ENCODE measurements around the gene C10orf53.

Gene C10orf53

GRCh38 chr10:49735161-49735560, 55.7 kb downstream of the C10orf53 start:
- ATAC-seq, result no peak
- TF ChIP-seq ZNF70 (CRISPR knock-in tag; IDR thresholded peaks at IDR 0.05), result no peak
- TF ChIP-seq BACH2 (CRISPR knock-in tag; IDR thresholded peaks at IDR 0.05; ENCODE audit: borderline replicate concordance), result no peak

- TF ChIP-seq TCF4 (CRISPR knock-in tag; IDR thresholded peaks at IDR 0.05; ENCODE audit: borderline replicate concordance), result no peak
- no peak for TF ChIP-seq ZC3H10 (CRISPR knock-in tag; IDR thresholded peaks at IDR 0.05)
- no peak for TF ChIP-seq CSRNP3 (CRISPR knock-in tag; IDR thresholded peaks at IDR 0.05)
- TF ChIP-seq ZFP3 (CRISPR knock-in tag; IDR thresholded peaks at IDR 0.05), result no peak
- no peak for TF ChIP-seq RARB (CRISPR knock-in tag; IDR thresholded peaks at IDR 0.05)
- TF ChIP-seq ISL1 (CRISPR knock-in tag; IDR thresholded peaks at IDR 0.05), result no peak
- TF ChIP-seq PPARA (CRISPR knock-in tag; IDR thresholded peaks at IDR 0.05; ENCODE audit: borderline replicate concordance), result no peak
- no peak for TF ChIP-seq PATZ1 (CRISPR knock-in tag; IDR thresholded peaks at IDR 0.05; ENCODE audit: borderline replicate concordance)
- ATAC-seq, result no peak
Observed at GRCh38 chr10:49735848-49736563, 56.6 kb downstream of the C10orf53 start.

- TF ChIP-seq CREB5 (CRISPR knock-in tag; IDR thresholded peaks at IDR 0.05; ENCODE audit: low read depth) (no peak), CSRNP3 (CRISPR knock-in tag; IDR thresholded peaks at IDR 0.05) (no peak), ZNF70 (CRISPR knock-in tag; IDR thresholded peaks at IDR 0.05) (no peak), TCF4 (CRISPR knock-in tag; IDR thresholded peaks at IDR 0.05; ENCODE audit: borderline replicate concordance) (no peak), ISL1 (CRISPR knock-in tag; IDR thresholded peaks at IDR 0.05) (no peak), RARB (CRISPR knock-in tag; IDR thresholded peaks at IDR 0.05) (no peak), PPARA (CRISPR knock-in tag; IDR thresholded peaks at IDR 0.05; ENCODE audit: borderline replicate concordance) (no peak), ZNF565 (CRISPR knock-in tag; conservative IDR thresholded peaks at IDR 0.05; ENCODE audit: low read depth) (no peak), BACH2 (CRISPR knock-in tag; IDR thresholded peaks at IDR 0.05; ENCODE audit: borderline replicate concordance) (no peak), ZFP3 (CRISPR knock-in tag; IDR thresholded peaks at IDR 0.05) (no peak), ZC3H10 (CRISPR knock-in tag; IDR thresholded peaks at IDR 0.05) (no peak), ZFP30 (CRISPR knock-in tag; IDR thresholded peaks at IDR 0.05) (no peak), TSHZ2 (CRISPR knock-in tag; IDR thresholded peaks at IDR 0.05) (no peak)
- ATAC-seq, result no peak
Observed at GRCh38 chr10:49736564-49737113, 57.2 kb downstream of the C10orf53 start.

GRCh38 chr10:49737474-49738201, 58.2 kb downstream of the C10orf53 start:
- ATAC-seq, result no peak
- TF ChIP-seq ARNTL (CRISPR knock-in tag; IDR thresholded peaks at IDR 0.05; ENCODE audit: borderline replicate concordance, low read depth), result no peak
- no peak for TF ChIP-seq ZC3H10 (CRISPR knock-in tag; IDR thresholded peaks at IDR 0.05)
- TF ChIP-seq ZNF70 (CRISPR knock-in tag; IDR thresholded peaks at IDR 0.05), result no peak
- no peak for TF ChIP-seq BACH2 (CRISPR knock-in tag; IDR thresholded peaks at IDR 0.05; ENCODE audit: borderline replicate concordance)
- no peak for TF ChIP-seq TSHZ2 (CRISPR knock-in tag; IDR thresholded peaks at IDR 0.05)
- no peak for TF ChIP-seq ZFP30 (CRISPR knock-in tag; IDR thresholded peaks at IDR 0.05)
- TF ChIP-seq CSRNP3 (CRISPR knock-in tag; IDR thresholded peaks at IDR 0.05), result no peak
- TF ChIP-seq OSR1 (CRISPR knock-in tag; IDR thresholded peaks at IDR 0.05), result no peak
- no peak for TF ChIP-seq ZFP3 (CRISPR knock-in tag; IDR thresholded peaks at IDR 0.05)
- TF ChIP-seq TOX (CRISPR knock-in tag; IDR thresholded peaks at IDR 0.05; ENCODE audit: borderline replicate concordance), result no peak
- no peak for TF ChIP-seq ISL1 (CRISPR knock-in tag; IDR thresholded peaks at IDR 0.05)
- TF ChIP-seq TCF4 (CRISPR knock-in tag; IDR thresholded peaks at IDR 0.05; ENCODE audit: borderline replicate concordance), result no peak
